Panc1 (cell line): ENCODE data around the gene GRIK3. TPM values are rescaled to one million over a fixed set of nuclear protein-coding genes. Genes with fewer than 3 reads are reported as not detected.

Experiments
- ATAC-seq: fragments of 200-7000 bp; cut with Tn5 transposase; 2 replicates; pipeline ENCODE4 v1.9.1; 2020; ENCODE audit warnings: mild to moderate bottlenecking, moderate library complexity
- BruUV-seq: library from RNA; stranded (reverse); fragments of 400-500 nt; replicated peaks from 2 replicates; lab custom pipeline; 2021; lab: Mats Ljungman, UMichigan
- CTCF ChIA-PET: fragments of 300-600 bp; sonication (Branson Sonifier 250); formaldehyde crosslinking; loops from one replicate; lab custom pipeline; 2022; ENCODE audit warnings: antibody characterized with exemption; lab: Charles Lee
- POLR2A ChIA-PET: fragments of 300-600 bp; sonication (Branson Sonifier 250); formaldehyde crosslinking; loops from one replicate; lab custom pipeline; 2022; ENCODE audit warnings: antibody characterized with exemption; lab: Charles Lee
- DNase-seq: peaks from one replicate; pipeline ENCODE4 v3.0.0-alpha.2; 2010; ENCODE audit warnings: low read depth, low spot score
- H3K27ac ChIP-seq: 2 replicates; pipeline ENCODE4 v1.5.1; 2011; ENCODE audit warnings: mild to moderate bottlenecking, low read length, inconsistent platforms
- H3K27me3 ChIP-seq: fragments of 200-500 bp; sonication (Bioruptor generic); 2 replicates; pipeline ENCODE4 v1.6.0; 2014; ENCODE audit warnings: low read length, inconsistent platforms; ENCODE audit not compliant: control insufficient read depth, insufficient read depth
- H3K36me3 ChIP-seq: fragments of 200-500 bp; sonication (Bioruptor generic); 2 replicates; pipeline ENCODE4 v1.5.1; 2014; ENCODE audit warnings: inconsistent platforms, mild to moderate bottlenecking, low read length, moderate library complexity; ENCODE audit not compliant: control insufficient read depth, insufficient read depth
- H3K4me1 ChIP-seq: 2 replicates; pipeline ENCODE4 v1.5.1; 2011; ENCODE audit warnings: inconsistent platforms, mild to moderate bottlenecking, low read length, moderate library complexity; ENCODE audit not compliant: control insufficient read depth, insufficient read depth
- H3K4me3 ChIP-seq, 2 experiments: 2 replicates each; pipeline ENCODE4 v1.5.1; 2011 to 2012; ENCODE audit warnings: low read depth in 2 of 2, low read length in 2 of 2, mild to moderate bottlenecking in 2 of 2, inconsistent platforms in 1 of 2, moderate library complexity in 1 of 2
- H3K9me3 ChIP-seq: fragments of 200-500 bp; sonication (Bioruptor generic); 2 replicates; pipeline ENCODE4 v1.5.1; 2014; ENCODE audit warnings: low read depth, mild to moderate bottlenecking, inconsistent platforms, low read length, moderate library complexity; ENCODE audit not compliant: control insufficient read depth, insufficient read depth
- POLR2AphosphoS5 ChIP-seq: IDR thresholded peaks from 2 replicates; pipeline ENCODE4 v1.6.1; 2012; ENCODE audit warnings: mild to moderate bottlenecking, low read depth, low read length, moderate library complexity
- SIN3A ChIP-seq: IDR thresholded peaks from 2 replicates; pipeline ENCODE4 v1.6.1; 2012; ENCODE audit warnings: low read depth, mild to moderate bottlenecking, low read length, moderate library complexity, borderline replicate concordance; ENCODE audit not compliant: insufficient read depth
- TCF7L2 ChIP-seq: IDR thresholded peaks from 2 replicates; pipeline ENCODE4 v1.6.1; 2011; ENCODE audit warnings: mild to moderate bottlenecking, low read depth, low read length, inconsistent platforms
- in situ Hi-C: cut with HindIII; loops from 2 replicates; pipeline ENCODE4 v1.10.0; 2016; ENCODE audit warnings: low sequenced_read_pairs, low pct_unique_long_range_greater_than_20kb
- intact Hi-C: fragments of 100-400 bp; cut with micrococcal nuclease; formaldehyde crosslinking; loops from one replicate; pipeline ENCODE4 v1.10.0; 2022; ENCODE audit not compliant: unreplicated experiment
- total RNA-seq: library from RNA; stranded (reverse); gene quantifications from one replicate; pipeline ENCODE4 v1.2.1, GENCODE V29; 2021; ENCODE audit not compliant: unreplicated experiment
- TF ChIP-seq, protein P1 (sequence below), 2 experiments: IDR thresholded peaks; 2 replicates each; pipeline ENCODE4 v1.6.1; 2011 to 2012; ENCODE audit warnings: low read depth in 2 of 2, control low read depth in 1 of 2, low read length in 1 of 2, mild to moderate bottlenecking in 1 of 2, moderate library complexity in 1 of 2; ENCODE audit not compliant: insufficient read depth in 1 of 2
- TF ChIP-seq, protein P2 (sequence below): fragments of 450-650 bp; IDR thresholded peaks from 2 replicates; pipeline ENCODE4 v1.5.1; 2017; ENCODE audit warnings: mild to moderate bottlenecking

GRIK3 gene
- total RNA-seq, 1 experiment from 2014 or later: not detected

DNA sequence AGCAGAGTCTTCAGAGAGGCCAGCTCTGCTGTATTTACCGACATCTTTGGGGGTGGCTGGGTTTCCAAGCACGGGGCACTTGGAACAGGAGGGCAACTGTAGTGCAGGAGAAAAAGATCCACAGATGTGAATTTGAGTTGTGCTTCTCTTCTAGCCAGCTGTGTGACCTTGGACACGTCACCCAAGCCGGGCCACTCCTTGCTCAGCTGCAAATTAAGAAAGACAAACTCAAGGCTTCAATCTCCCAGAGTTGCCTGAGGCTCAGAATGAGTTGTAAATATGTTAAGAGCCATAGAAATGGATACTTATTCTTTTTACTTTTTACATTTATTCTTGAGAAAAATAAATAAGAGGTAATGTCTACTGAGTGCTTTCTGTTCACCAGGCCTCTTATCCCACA lies 24.3 kb downstream of the GRIK3 start:
- H3K4me1 ChIP-seq: no peaks in the 10 kb centered on the region
- ATAC-seq (no peak), DNase-seq (no peak)
- H3K27ac ChIP-seq: no peak overlapping the region
- ChIA-PET POLR2A (no interaction called here), CTCF (no interaction called here)
- no peaks in the 10 kb centered on the region for H3K27me3 ChIP-seq
- no peak overlapping the region for H3K4me3 ChIP-seq
- intact Hi-C loops: no loop called here
- no peaks in the 10 kb centered on the region for H3K36me3 ChIP-seq
- TF ChIP-seq TCF7L2 (no peak), POLR2AphosphoS5 (no peak), SIN3A (no peak)
- TF ChIP-seq, protein P1, sequence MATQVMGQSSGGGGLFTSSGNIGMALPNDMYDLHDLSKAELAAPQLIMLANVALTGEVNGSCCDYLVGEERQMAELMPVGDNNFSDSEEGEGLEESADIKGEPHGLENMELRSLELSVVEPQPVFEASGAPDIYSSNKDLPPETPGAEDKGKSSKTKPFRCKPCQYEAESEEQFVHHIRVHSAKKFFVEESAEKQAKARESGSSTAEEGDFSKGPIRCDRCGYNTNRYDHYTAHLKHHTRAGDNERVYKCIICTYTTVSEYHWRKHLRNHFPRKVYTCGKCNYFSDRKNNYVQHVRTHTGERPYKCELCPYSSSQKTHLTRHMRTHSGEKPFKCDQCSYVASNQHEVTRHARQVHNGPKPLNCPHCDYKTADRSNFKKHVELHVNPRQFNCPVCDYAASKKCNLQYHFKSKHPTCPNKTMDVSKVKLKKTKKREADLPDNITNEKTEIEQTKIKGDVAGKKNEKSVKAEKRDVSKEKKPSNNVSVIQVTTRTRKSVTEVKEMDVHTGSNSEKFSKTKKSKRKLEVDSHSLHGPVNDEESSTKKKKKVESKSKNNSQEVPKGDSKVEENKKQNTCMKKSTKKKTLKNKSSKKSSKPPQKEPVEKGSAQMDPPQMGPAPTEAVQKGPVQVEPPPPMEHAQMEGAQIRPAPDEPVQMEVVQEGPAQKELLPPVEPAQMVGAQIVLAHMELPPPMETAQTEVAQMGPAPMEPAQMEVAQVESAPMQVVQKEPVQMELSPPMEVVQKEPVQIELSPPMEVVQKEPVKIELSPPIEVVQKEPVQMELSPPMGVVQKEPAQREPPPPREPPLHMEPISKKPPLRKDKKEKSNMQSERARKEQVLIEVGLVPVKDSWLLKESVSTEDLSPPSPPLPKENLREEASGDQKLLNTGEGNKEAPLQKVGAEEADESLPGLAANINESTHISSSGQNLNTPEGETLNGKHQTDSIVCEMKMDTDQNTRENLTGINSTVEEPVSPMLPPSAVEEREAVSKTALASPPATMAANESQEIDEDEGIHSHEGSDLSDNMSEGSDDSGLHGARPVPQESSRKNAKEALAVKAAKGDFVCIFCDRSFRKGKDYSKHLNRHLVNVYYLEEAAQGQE (IDR thresholded peaks at IDR 0.05; ENCODE audit: insufficient read depth in 1 of 2, low read depth in 2 of 2, low read length in 1 of 2): no peak
- TF ChIP-seq, protein P2, sequence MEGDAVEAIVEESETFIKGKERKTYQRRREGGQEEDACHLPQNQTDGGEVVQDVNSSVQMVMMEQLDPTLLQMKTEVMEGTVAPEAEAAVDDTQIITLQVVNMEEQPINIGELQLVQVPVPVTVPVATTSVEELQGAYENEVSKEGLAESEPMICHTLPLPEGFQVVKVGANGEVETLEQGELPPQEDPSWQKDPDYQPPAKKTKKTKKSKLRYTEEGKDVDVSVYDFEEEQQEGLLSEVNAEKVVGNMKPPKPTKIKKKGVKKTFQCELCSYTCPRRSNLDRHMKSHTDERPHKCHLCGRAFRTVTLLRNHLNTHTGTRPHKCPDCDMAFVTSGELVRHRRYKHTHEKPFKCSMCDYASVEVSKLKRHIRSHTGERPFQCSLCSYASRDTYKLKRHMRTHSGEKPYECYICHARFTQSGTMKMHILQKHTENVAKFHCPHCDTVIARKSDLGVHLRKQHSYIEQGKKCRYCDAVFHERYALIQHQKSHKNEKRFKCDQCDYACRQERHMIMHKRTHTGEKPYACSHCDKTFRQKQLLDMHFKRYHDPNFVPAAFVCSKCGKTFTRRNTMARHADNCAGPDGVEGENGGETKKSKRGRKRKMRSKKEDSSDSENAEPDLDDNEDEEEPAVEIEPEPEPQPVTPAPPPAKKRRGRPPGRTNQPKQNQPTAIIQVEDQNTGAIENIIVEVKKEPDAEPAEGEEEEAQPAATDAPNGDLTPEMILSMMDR: no peak
- BruUV-seq: no TSS peak
- in situ Hi-C loops: no loop called here
- no peaks in the 10 kb centered on the region for H3K9me3 ChIP-seq

DNA sequence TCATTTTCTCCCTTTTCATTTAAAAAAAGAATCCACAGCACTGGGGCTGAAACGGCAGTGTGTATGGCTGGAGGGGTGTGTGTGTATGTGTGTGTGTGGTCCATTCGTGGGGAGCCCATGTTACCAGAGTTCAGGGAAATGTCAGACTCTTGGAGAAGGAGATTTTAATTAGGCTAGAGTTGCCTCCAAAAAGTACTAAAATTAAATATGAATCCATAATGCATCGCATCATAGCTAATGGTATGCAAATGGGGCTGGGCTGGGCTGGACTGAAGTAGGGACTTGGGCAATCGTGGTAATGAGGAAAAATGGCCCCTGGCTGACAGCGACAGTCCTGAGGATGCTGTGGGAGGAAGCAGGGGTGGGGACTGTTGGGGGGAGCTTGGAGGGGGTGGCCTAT lies 24.8 kb downstream of the GRIK3 start:
- ATAC-seq (no peak), DNase-seq (no peak)
- Histone ChIP-seq H3K36me3 (no peaks in the 10 kb centered on the region), H3K27ac (no peak overlapping the region), H3K4me3 (no peak overlapping the region), H3K4me1 (no peaks in the 10 kb centered on the region), H3K27me3 (no peaks in the 10 kb centered on the region), H3K9me3 (no peaks in the 10 kb centered on the region)
- intact Hi-C loops: no loop called here
- ChIA-PET CTCF (no interaction called here), POLR2A (no interaction called here)
- TF ChIP-seq, protein P1 (IDR thresholded peaks at IDR 0.05; ENCODE audit: insufficient read depth in 1 of 2, low read depth in 2 of 2, low read length in 1 of 2): no peak
- TF ChIP-seq, protein P2: no peak
- TF ChIP-seq SIN3A (no peak), POLR2AphosphoS5 (no peak), TCF7L2 (no peak)
- no TSS peak for BruUV-seq
- in situ Hi-C loops: no loop called here
